GM12874 (cell line): ENCODE data around the gene METRNL.

ENCODE experiments used
- TF ChIP-seq, protein P1 (sequence below): IDR thresholded peaks from 2 replicates; pipeline ENCODE4 v1.5.1; 2011; ENCODE audit warnings: low read depth, mild to moderate bottlenecking, control low read depth, low read length, moderate library complexity; ENCODE audit not compliant: insufficient read depth

Gene METRNL

DNA sequence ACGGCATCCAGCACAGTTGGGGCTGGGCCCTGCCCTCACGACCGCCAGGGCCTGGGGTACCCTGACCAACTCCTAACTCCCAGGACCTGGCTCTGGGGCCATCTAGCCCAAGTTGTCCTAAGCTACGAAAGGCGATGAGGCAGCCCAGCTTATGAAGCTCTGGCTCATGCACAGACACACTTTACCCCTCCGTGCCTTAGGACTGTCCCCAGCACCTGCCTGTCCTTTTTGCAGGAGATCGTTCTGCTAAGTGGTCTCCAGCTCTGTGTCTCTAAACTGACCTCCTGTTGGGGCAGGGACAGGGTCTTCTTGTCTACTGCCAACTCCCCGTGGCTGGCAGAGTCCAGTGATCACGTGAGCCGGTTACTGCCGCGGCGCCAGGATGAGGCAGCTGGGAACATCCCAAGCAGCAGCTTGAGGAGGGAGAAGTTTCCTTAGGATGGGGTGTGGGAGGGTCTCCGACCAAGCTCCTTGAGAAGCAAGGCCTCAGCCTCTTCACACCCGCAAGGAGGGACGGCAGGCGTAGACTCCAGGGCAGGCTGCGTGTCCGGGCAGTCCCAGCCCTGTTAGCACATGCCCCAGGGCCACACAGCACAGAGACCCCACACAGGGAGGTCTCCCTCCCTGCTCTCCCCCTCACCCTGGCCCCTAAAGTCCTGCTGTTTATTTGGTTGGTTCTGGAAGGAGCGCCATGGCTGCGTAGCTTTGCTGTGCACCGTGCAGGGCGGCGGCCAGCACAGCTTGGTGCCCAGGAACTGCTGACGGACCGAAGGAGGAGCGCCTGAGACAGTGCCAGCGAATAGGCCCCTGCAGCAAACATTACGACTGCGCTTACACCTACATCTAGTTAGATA, 16.4 kb upstream of the METRNL start:
- TF ChIP-seq, protein P1, sequence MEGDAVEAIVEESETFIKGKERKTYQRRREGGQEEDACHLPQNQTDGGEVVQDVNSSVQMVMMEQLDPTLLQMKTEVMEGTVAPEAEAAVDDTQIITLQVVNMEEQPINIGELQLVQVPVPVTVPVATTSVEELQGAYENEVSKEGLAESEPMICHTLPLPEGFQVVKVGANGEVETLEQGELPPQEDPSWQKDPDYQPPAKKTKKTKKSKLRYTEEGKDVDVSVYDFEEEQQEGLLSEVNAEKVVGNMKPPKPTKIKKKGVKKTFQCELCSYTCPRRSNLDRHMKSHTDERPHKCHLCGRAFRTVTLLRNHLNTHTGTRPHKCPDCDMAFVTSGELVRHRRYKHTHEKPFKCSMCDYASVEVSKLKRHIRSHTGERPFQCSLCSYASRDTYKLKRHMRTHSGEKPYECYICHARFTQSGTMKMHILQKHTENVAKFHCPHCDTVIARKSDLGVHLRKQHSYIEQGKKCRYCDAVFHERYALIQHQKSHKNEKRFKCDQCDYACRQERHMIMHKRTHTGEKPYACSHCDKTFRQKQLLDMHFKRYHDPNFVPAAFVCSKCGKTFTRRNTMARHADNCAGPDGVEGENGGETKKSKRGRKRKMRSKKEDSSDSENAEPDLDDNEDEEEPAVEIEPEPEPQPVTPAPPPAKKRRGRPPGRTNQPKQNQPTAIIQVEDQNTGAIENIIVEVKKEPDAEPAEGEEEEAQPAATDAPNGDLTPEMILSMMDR, result no peak

DNA sequence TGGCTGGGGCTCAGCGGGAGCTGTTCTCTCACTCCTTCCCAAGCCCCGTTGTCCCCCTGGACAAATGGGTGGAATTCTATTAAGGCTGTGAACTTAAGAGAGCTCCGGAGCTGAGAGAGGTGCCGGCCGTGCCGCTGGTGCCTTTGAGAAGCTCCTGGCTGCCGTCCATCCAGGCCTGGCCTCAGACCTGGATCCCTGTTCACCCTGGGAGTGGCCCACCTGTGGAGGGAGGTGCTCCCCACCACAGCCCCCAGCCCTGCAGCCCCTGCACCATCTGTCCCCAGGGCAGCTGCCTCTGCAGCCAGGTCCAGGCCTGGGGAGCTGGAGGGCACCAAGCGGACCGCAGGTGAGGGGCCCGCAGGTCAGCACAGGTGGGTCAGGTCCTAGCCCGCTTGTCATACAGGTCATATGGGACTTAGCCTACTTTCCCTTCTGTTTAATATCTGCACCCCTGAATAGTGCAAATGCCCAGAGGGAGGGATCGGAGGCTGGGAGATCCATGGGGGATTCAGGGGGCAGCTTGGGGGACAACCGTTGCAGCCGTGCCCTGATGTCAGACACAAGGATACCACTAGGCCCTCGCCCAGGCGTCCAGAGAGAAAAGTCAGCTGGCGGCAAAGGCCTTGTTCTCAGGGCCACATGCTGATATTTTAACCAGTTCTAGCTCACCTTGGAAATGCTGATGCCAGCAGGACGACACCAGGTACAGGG, 15.2 kb upstream of the METRNL start:
- TF ChIP-seq, protein P1, result no peak

DNA sequence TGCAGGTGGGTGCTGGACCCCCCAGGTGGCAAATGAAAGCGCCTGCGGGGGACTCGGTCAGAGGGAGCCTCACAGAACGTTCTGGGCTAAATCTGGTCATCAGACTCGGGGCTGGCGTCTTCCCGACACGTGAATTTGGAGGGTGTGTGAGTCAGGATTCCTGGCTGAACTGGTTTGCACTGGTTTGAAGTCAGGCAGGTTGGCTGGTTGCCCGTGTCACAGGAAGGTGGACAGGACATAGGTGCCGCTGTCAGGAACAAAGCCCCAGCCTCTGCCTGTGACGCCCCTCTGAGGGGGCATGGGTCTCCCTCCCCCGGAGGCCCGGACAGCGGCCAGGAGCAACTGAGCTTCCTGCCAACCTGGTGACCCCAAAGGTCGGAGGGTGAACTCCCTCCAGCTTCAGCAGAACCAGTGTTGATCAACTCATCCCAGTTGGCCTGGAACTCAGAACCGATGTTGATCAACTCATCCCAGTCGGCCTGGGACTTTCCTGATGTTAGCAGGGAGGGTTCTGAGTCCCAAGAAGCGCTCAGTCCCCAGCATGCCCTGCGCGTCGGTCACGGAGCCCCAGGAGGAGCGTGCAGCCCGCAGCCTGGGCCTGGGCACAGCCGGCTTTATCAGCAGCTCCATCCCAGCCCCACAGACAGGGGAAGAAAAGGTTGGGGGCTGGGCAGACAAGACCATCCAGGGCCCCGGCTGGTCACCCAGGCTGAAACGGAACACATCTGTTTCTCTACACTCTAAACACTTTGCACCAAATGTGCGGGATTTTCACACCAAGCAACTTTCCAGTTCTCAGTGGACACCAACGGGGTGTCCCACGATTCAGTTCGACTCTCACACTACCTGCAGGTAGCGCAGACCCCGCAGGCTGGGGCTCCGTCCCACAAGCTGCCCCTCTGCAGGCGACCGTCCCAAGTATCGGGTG, 14.4 kb upstream of the METRNL start:
- TF ChIP-seq, protein P1, result no peak

DNA sequence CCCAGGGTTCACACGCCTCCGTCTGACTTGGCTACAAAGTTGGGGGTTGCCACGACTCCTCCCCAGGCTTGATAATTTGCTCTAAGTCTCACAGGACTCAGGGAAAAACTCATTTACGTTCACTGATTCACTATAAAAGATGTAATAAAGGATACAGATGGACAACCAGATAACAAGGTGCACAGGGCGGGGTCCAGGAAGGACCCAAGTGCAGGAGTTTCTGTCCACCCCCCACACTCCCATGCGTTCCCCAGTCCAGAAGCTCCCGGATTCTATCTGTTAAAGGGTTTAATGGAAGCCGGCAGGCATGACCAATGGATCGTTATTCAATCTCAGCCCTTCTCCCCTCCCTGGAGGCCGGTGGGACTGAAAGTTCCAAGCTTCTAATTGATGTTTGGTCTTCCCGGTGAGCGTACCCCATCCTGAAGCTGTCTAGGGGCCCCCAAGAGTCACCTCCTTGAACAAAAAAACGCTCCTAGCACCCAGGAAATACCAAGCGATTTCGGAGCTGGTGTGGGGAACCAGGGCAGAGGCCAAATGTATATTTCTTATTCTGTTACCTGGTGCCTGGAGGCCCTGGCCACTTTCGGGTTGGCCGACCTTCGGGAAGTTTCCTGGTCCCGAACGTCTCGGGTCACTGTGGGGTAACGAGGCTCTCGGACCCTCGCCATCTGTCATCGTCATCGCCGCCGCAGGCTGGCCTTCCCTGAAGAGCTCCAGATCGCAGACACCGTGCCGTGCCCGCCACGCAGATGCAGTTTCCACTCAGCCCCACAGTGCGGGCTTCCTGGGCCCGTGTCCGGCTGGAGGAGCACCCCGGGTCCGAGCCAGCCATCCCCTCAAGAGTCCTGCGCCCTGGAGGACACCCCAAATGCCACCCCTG, 13.5 kb upstream of the METRNL start:
- TF ChIP-seq, protein P1, result no peak

DNA sequence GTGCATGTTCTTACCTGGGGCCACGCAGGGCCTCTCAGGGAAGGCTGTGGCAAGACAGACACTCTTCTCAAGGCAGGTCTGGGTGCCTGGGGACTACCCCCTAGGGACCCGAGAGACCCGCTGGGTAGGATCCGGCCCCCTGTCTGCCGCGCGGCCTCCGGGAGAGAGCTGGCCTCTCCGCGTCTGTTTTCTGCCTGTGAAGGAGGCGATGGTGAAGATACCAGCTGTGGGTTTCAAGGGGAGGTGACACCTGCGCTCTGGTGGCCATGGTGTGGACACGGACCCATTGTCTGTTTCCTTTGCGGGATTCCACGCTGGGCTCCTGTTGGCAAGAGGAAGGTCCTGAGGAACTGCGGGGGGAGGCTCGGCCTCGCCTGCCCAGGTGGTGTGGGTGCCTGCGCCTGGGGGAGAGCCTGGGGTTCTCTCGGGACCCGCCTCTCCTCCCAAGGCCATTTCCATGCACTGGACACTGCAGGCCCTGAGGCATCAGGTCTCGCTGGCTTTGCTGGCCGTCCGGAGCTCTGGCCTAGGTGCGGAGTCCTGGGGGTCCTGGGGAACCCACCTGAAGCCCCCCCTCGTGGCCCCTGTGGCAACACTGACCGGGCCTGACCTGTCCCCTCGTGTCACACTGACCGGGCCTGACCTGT, 12.2 kb upstream of the METRNL start:
- TF ChIP-seq, protein P1, result no peak

DNA sequence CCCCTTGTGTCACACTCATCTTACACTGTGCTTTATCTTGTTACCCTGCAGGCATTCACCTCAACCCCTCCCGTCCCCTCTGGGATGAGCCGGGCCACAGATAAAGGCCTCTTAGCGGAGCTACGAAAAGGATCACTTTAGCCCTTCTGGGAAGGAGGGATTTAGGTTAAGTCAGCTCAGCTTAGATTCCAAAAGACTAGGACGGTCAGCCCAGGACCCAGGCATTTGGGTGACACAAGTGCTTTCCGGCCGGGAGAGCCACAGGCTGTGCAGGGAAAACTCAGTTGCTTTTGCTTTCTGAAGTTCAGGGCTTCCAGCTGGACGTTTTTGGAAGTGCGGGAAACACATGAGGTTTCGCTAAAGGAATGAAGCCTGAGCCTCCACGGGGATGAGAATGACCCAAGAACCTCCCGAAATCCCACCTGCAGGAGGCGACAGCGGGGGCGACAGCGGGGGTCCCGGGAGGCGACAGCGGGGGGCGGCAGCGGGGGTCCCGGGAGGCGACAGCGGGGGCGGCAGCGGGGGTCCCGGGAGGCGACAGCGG, 11.6 kb upstream of the METRNL start:
- TF ChIP-seq, protein P1, result no peak
